ENCODE data around the gene HPGD.

HPGD gene

DNA sequence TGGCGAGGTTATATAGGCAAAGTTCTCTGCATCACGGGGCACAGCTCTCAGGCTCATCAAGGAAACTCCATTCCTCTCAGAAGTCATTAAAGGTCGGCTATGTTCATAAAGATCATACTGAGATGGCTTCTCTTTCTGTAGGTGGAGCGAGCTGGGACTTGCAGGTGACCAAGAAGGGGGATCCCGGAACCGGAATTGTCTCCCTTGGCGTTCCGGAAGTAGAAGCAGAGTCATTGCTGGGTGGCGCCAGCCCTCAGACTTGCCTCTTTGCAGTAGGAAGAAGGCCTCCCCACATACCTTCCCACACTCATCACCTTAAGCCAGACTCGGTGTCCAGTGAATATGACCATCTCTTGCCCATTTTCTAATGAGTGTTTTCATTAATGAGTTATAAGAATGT, 17.9 kb upstream of the HPGD start:
- DNase-seq (ENCODE audit: low read depth): no peak
- H3K4me3 ChIP-seq (ENCODE audit: low read depth, low read length): no peak overlapping the region
- TF ChIP-seq, protein P1, sequence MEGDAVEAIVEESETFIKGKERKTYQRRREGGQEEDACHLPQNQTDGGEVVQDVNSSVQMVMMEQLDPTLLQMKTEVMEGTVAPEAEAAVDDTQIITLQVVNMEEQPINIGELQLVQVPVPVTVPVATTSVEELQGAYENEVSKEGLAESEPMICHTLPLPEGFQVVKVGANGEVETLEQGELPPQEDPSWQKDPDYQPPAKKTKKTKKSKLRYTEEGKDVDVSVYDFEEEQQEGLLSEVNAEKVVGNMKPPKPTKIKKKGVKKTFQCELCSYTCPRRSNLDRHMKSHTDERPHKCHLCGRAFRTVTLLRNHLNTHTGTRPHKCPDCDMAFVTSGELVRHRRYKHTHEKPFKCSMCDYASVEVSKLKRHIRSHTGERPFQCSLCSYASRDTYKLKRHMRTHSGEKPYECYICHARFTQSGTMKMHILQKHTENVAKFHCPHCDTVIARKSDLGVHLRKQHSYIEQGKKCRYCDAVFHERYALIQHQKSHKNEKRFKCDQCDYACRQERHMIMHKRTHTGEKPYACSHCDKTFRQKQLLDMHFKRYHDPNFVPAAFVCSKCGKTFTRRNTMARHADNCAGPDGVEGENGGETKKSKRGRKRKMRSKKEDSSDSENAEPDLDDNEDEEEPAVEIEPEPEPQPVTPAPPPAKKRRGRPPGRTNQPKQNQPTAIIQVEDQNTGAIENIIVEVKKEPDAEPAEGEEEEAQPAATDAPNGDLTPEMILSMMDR (IDR thresholded peaks at IDR 0.05; ENCODE audit: control insufficient read depth, extremely low read depth, insufficient read depth): no peak

DNA sequence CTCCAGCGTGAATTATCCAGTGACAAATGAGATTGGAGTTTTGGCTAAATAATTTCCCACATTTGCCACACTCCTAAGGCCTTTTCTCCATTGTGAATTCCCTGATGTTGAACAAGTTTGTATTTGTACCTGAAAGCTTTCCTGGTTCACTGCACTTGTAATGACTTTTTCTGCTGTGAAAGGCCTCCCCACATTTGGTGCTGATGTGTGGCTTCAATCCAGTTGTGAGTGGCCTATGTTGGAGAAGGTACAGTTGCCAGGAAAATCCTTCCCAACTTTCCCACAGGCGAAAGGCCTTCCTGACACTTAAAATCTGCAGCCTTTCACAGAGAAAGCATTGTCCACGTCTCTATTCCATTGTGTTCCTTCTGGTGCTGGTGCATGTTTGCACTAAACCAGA, 17.3 kb upstream of the HPGD start:
- TF ChIP-seq, protein P1 (IDR thresholded peaks at IDR 0.05; ENCODE audit: control insufficient read depth, extremely low read depth, insufficient read depth): no peak
- no peak for DNase-seq (ENCODE audit: low read depth)
- H3K4me3 ChIP-seq (ENCODE audit: low read depth, low read length): no peak overlapping the region

DNA sequence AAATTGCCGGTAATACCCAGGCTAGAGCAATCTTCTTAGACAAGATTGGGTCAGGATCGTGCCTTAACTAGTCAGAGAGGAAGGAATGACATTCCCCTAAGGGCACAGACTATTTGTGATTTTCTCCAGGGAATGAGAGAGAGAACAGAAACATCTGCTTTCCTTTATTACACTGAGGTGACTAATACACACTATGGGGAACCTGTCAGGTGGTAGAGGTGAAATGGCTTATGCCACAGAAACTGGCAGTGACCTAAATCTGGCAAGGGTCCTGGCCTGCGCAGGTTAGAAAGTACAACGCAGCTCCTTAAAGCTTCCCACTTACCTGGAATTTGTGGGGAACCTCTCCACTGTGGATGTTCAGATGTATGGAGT, 16.6 kb upstream of the HPGD start:
- no peak overlapping the region for H3K4me3 ChIP-seq (ENCODE audit: low read depth, low read length)
- TF ChIP-seq, protein P1 (IDR thresholded peaks at IDR 0.05; ENCODE audit: control insufficient read depth, extremely low read depth, insufficient read depth): no peak
- DNase-seq (ENCODE audit: low read depth): no peak

DNA sequence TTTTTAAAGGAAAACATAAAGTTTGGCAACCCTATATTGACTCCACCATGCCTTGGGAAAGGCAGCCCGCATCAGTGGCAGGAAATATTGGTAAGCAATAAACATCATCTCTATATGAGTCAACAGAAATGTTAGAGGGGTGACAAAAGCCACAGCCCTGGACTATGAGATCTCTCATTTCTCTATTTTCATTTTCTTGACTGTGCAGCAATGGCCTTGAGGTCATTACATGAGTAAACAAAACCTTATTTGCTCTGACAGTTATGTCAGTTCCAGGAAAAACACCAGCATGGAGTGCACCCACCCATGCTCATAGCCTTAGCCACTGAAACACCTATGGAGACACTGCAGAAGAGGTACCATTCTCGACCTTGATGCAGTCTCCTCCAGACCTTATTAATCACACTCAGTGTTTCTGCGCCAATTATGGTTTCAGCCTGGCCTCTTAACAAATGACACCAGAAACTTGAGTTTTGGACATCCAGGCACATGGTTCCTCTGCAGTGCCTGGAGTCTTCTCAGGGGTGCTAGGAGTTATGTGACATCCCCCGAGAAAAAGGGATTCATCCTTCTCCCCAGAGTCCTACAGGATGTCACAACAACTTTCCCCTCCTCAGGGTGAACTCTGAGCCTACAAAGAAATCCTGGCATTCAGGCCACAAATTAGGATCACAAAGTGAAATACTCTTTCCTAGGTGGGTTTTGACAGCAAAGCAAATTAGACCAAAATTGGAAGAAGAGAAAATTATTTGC, 16.0 kb upstream of the HPGD start:
- TF ChIP-seq, protein P1 (IDR thresholded peaks at IDR 0.05; ENCODE audit: control insufficient read depth, extremely low read depth, insufficient read depth): no peak
- H3K4me3 ChIP-seq (ENCODE audit: low read depth, low read length): no peak overlapping the region
- no peak for DNase-seq (ENCODE audit: low read depth)

DNA sequence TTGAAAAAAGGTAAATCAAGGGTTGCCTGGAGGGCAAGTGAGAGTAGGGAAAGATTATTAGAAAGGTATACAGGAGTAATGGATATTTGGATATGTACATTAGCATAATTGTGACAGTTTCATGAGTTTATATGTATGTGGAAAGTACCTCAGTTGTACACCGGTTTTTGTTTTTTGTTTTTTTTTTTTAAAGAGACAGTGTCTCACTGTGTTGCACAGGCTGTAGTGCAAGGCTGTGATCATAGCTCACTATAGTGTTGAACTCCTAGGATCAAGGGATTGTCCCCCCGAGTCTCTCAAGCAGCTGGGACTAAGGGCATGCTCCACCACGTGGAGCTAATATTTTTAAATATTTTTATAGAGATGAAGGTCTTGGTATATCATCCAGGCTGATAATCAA, 15.3 kb upstream of the HPGD start:
- TF ChIP-seq, protein P1 (IDR thresholded peaks at IDR 0.05; ENCODE audit: control insufficient read depth, extremely low read depth, insufficient read depth): no peak
- H3K4me3 ChIP-seq (ENCODE audit: low read depth, low read length): no peak overlapping the region
- DNase-seq (ENCODE audit: low read depth): no peak

DNA sequence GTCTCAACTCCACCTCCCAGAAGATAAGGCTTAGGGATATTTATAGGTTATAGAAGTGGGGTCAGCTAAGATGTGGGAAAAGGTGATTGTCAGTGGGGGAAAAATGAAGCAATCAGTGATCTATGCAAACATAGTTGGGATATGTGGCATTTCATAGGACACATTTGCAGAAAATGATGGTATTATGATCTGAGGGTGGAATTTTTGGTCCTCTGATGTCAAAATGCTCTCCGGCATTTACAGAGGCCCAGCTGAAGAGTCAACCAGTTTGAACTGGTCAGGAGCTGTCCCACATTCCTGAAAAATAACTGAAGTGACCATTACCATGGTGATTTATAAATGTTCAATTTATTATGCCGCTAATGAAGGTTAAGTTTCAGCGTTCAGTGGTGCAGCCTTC, 12.2 kb upstream of the HPGD start:
- DNase-seq (ENCODE audit: low read depth): no peak
- TF ChIP-seq, protein P1 (IDR thresholded peaks at IDR 0.05; ENCODE audit: control insufficient read depth, extremely low read depth, insufficient read depth): no peak
- H3K4me3 ChIP-seq (ENCODE audit: low read depth, low read length): no peak overlapping the region

DNA sequence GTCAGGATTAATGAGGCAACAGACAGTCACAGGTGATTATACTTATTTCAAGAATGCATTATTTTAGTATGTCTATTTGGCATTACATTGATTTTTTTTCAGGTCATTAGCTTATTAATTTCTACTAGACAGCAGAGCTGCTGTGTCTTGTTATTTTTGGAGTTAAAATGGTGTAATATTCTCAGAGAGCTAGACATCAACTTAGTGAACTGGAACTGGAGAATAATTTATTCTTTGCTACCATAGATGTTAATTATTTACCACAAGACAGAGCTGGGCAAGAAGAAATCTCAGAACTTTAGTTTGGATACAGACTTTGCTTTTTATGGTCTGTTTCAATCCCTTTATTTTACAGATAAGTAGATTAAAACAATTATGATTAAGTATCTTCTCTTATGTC, 10.2 kb upstream of the HPGD start:
- DNase-seq (ENCODE audit: low read depth): no peak
- TF ChIP-seq, protein P1 (IDR thresholded peaks at IDR 0.05; ENCODE audit: control insufficient read depth, extremely low read depth, insufficient read depth): no peak
- no peak overlapping the region for H3K4me3 ChIP-seq (ENCODE audit: low read depth, low read length)

All from LNCaP clone FGC (cell line).